ENCODE results near the gene CRTC1.

GRCh38 chr19:18761531-18762110 lies 78.1 kb downstream of the CRTC1 start:
- TF ChIP-seq NR2C2 (CRISPR knock-in tag; IDR thresholded peaks at IDR 0.05; ENCODE audit: borderline replicate concordance) (no peak), KLF6 (CRISPR knock-in tag; IDR thresholded peaks at IDR 0.05) (no peak), RFX5 (IDR thresholded peaks at IDR 0.05; ENCODE audit: low read depth, low read length) (no peak), ZNF468 (CRISPR knock-in tag; IDR thresholded peaks at IDR 0.05) (no peak), CTCF (CRISPR knock-in tag; IDR thresholded peaks at IDR 0.05) (no peak), FOXP1 (IDR thresholded peaks at IDR 0.05) (no peak), FOXP1 (CRISPR knock-in tag; IDR thresholded peaks at IDR 0.05) (no peak)

Measured in HepG2 (cell line).